Measurements from ENCODE around the gene FOXP1.

Gene FOXP1

DNA sequence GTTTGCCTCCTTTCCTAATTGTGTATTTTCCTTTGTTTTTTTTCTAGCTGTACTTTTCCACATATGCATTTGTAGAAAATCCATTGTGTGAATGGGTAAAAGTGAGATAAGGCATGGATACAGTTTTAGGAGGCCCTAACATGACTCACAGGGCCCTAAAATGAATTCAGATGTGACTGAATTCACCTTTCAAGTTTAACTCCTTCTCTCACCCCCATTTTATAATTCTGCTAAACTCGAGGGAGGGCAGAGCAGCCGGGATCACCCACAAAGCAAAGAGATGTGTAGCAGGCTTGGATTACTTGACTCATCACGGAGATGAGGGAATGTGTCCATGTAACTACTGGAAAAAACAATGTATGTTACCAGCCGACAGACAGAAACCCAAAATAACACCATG, 59.9 kb downstream of the FOXP1 start:
- H3K4me3 ChIP-seq (ENCODE audit: low read depth, low read length): no peak overlapping the region
- TF ChIP-seq, protein P1, sequence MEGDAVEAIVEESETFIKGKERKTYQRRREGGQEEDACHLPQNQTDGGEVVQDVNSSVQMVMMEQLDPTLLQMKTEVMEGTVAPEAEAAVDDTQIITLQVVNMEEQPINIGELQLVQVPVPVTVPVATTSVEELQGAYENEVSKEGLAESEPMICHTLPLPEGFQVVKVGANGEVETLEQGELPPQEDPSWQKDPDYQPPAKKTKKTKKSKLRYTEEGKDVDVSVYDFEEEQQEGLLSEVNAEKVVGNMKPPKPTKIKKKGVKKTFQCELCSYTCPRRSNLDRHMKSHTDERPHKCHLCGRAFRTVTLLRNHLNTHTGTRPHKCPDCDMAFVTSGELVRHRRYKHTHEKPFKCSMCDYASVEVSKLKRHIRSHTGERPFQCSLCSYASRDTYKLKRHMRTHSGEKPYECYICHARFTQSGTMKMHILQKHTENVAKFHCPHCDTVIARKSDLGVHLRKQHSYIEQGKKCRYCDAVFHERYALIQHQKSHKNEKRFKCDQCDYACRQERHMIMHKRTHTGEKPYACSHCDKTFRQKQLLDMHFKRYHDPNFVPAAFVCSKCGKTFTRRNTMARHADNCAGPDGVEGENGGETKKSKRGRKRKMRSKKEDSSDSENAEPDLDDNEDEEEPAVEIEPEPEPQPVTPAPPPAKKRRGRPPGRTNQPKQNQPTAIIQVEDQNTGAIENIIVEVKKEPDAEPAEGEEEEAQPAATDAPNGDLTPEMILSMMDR (IDR thresholded peaks at IDR 0.05; ENCODE audit: low read depth, low read length): no peak

DNA sequence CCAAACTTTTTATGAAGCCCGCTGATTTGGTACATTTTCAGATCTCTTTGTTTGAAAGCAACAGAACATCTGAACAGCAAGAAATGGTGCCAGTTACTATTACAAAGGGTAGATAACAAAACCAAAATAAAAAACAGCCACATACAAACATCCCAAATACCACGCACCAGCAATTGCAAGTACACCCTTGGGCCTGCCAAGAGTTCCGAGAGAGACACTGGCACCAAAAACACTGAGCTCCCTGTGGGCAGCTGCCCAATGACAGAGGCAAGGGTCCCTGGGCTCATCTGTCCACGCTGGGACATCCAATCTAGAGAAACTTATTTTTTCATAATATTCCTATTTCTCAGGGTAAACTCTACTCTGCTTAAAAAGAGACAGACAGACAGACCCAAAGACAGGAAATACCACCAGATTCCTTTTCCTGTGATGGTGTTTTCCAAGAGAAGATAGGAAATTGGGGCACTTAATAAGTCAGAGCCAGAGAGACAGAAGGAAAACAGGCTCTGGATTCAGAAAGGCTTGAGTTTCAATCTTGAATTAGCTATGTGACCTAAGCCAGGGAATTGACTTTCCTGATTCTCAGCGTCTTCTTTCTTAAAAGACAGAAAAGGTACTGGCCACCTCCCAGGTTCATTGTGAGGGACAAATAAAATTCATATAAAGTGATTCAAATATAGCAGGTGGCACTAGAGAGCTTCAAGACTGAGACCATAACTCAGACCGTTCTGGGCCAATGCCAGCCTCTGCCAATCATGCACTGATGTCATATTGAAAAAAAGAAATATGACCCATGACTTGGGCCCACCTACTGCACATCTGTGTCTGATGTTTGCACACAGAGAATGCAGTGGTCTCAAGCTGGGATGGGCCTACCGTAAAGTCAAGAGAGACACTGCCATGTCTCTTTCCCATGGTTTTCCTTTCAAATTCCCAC, 61.3 kb downstream of the FOXP1 start:
- no peak overlapping the region for H3K4me3 ChIP-seq (ENCODE audit: low read depth, low read length)
- TF ChIP-seq, protein P1 (IDR thresholded peaks at IDR 0.05; ENCODE audit: low read depth, low read length): no peak

DNA sequence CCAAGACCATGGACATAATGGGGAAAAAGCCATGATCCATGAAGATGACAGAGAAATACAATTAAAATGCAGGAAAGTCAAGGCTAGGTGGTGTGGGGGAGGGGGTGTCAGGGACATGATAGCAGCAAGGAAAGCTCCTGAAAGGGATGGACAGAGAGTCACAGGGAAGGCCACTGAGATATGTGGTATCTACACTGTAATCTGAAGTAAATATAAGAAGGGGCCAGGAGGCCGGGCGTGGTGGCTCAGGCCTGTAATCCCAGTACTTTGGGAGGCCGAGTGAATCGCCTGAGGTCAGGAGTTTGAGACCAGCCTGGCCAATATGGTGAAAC, 62.5 kb downstream of the FOXP1 start:
- H3K4me3 ChIP-seq (ENCODE audit: low read depth, low read length): no peak overlapping the region
- TF ChIP-seq, protein P1 (IDR thresholded peaks at IDR 0.05; ENCODE audit: low read depth, low read length): no peak

DNA sequence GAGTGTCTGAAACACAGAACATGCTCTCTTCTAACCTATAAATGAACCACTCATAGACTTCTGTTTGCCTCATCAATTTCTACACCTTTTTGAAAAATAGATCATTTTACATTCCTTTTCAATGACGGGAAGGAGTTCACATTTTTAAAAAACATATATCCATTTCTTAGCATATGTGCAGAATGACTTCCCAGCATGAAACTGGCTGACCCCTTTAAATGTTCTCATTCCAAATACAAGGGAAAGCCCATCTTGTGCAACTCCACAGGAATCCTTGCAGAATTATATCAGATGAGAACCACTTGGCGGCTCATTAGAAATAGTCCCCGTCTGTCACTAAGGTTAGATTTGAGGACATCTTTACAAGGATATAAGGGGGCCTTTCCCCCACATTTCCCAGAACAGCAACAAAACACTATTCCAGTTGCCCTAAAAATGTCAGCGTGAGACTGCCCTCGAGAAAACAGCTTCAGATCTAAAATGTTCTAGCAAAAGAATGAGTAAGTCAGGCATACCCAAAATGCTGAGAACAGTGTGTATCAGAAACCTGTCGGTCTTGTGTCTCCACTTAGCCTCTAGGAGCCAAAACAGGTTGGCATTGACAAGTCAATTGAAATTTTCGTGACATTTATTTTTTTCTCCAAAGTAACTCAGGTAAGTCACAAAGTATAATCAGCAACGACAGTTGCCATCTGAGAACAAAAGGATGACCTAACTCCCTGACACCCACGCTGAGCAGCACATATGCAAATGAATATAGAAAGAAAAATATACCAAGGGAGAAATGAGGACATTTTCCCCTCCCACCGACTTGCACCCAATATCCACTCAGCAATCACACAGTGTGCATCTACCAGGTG, 63.1 kb downstream of the FOXP1 start:
- H3K4me3 ChIP-seq (ENCODE audit: low read depth, low read length): no peak overlapping the region
- TF ChIP-seq, protein P1 (IDR thresholded peaks at IDR 0.05; ENCODE audit: low read depth, low read length): no peak

DNA sequence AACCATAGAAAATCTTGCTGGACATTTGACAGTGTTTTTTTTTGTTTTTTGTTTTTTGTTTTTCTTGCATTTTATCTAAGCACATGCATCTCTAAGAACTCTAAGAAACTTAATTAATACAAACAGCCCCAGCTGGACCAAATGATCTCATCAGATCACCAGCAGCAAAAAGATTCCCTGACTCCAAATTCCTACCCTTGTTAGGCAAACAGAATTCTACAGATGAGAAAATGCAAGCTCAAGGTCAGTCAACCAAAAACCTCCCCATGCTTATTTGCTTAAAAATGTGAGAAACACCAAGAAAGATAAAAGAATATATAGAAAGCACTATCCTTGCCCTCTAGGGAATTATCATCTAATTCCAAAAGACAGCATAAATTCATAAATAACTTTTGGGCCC, 65.4 kb downstream of the FOXP1 start:
- TF ChIP-seq, protein P1 (IDR thresholded peaks at IDR 0.05; ENCODE audit: low read depth, low read length): no peak
- no peak overlapping the region for H3K4me3 ChIP-seq (ENCODE audit: low read depth, low read length)

DNA sequence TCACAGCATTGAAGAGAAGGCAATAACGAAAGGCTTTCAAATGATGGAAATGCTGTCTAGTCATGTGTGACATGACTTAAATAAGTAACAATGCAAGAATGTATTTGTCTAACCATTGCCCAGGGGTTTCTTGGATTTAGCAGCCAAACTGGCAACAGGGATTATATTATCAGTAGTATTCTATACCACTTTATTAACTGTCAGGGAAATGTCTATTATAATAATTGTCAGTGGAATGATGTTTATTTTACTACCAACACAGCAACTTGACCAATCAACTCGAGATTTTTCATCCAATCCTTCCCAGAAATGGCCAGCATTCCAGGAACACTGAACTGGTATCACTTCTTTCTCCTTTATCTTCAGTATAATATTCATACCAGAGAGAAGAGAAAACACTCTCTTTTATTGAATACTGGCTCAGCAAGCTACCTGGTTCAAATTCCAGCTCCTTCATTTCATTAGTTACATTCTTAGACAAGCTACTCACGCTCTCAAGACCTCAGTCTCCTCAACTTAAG, 66.2 kb downstream of the FOXP1 start:
- TF ChIP-seq, protein P1 (IDR thresholded peaks at IDR 0.05; ENCODE audit: low read depth, low read length): no peak
- no peak overlapping the region for H3K4me3 ChIP-seq (ENCODE audit: low read depth, low read length)

Data from WI38 (cell line).